Activated T-helper 1 cell treated with anti-CD3 and anti-CD28 coated beads, Interleukin-2, amount 50 U/mL, for 16 hours (primary cell): ENCODE results near the gene FOXJ3.

Source experiments
- DNase-seq, 2 donors: peaks; one replicate each; pipeline ENCODE4 v3.0.0-alpha.2; 2020; ENCODE audit warnings: low read depth in 1 of 2, low spot score in 1 of 2

The FOXJ3 gene

GRCh38 chr1:42334240-42335049 is 590 bp downstream of the FOXJ3 start:
- no peak for DNase-seq

- DNase-seq: no peak
Observed at GRCh38 chr1:42333662-42334239, 1.3 kb downstream of the FOXJ3 start.

GRCh38 chr1:42332877-42333276 is 2.2 kb downstream of the FOXJ3 start:
- no peak for DNase-seq

GRCh38 chr1:42330215-42330614 is 4.8 kb downstream of the FOXJ3 start:
- no peak for DNase-seq

GRCh38 chr1:42328916-42329496 is 6.0 kb downstream of the FOXJ3 start:
- no peak for DNase-seq

- DNase-seq: no peak
Observed at GRCh38 chr1:42328047-42328625, 6.9 kb downstream of the FOXJ3 start.

- DNase-seq: no peak
Observed at GRCh38 chr1:42325014-42325402, 10.0 kb downstream of the FOXJ3 start.

GRCh38 chr1:42324398-42325013 is 10.5 kb downstream of the FOXJ3 start:
- no peak for DNase-seq

- DNase-seq: no peak
Observed at GRCh38 chr1:42323551-42323950, 11.5 kb downstream of the FOXJ3 start.

GRCh38 chr1:42322577-42322976 is 12.5 kb downstream of the FOXJ3 start:
- DNase-seq: no peak

- no peak for DNase-seq
Observed at GRCh38 chr1:42321731-42322130, 13.3 kb downstream of the FOXJ3 start.

- no peak for DNase-seq
Observed at GRCh38 chr1:42320708-42321107, 14.3 kb downstream of the FOXJ3 start.

GRCh38 chr1:42319871-42320484 is 15.1 kb downstream of the FOXJ3 start:
- no peak for DNase-seq

- no peak for DNase-seq
Observed at GRCh38 chr1:42319128-42319851, 15.7 kb downstream of the FOXJ3 start.

- DNase-seq: no peak
Observed at GRCh38 chr1:42318601-42319000, 16.4 kb downstream of the FOXJ3 start.

- DNase-seq: no peak
Observed at GRCh38 chr1:42317308-42317707, 17.7 kb downstream of the FOXJ3 start.

- DNase-seq: no peak
Observed at GRCh38 chr1:42316292-42316691, 18.7 kb downstream of the FOXJ3 start.

- no peak for DNase-seq
Observed at GRCh38 chr1:42315500-42315899, 19.5 kb downstream of the FOXJ3 start.

GRCh38 chr1:42313970-42314369 is 21.1 kb downstream of the FOXJ3 start:
- DNase-seq: no peak

- no peak for DNase-seq
Observed at GRCh38 chr1:42312576-42313212, 22.3 kb downstream of the FOXJ3 start.
